Caco-2 (cell line): ENCODE measurements around the gene DNAJC3. TPM values are rescaled to one million over a fixed set of nuclear protein-coding genes. Genes with fewer than 3 reads are reported as not detected.

Source experiments
- BruUV-seq: library from RNA; stranded (reverse); fragments of 400-500 nt; replicated peaks from 2 replicates; lab custom pipeline; 2021; lab: Mats Ljungman, UMichigan
- CTCF ChIA-PET: fragments of 300-600 bp; sonication (Branson Sonifier 250); formaldehyde crosslinking; loops from one replicate; lab custom pipeline; 2022; ENCODE audit warnings: antibody characterized with exemption; lab: Charles Lee
- POLR2A ChIA-PET: fragments of 300-600 bp; sonication (Branson Sonifier 250); formaldehyde crosslinking; loops from one replicate; lab custom pipeline; 2022; ENCODE audit warnings: antibody characterized with exemption; lab: Charles Lee
- DNase-seq, 2 experiments: peaks; one replicate each; pipeline versions ENCODE4 v3.0.0 to v3.0.0-alpha.2; 2020 to 2022
- H3K27me3 ChIP-seq: replicated peaks from 2 replicates; pipeline ENCODE4 v1.6.0; 2011; ENCODE audit warnings: low read length; ENCODE audit not compliant: control insufficient read depth, insufficient read depth
- H3K36me3 ChIP-seq: 2 replicates; pipeline ENCODE4 v1.5.1; 2011; ENCODE audit warnings: low read length; ENCODE audit not compliant: control insufficient read depth, insufficient read depth
- H3K4me1 ChIP-seq: fragments of 250-450 bp; sonication (Bioruptor Pico); 2 replicates; pipeline ENCODE4 v1.5.1; 2020; ENCODE audit warnings: mild to moderate bottlenecking
- H3K4me3 ChIP-seq: 2 replicates; pipeline ENCODE4 v1.5.1; 2011; ENCODE audit warnings: low read depth, mild to moderate bottlenecking, control low read depth, low read length
- H3K9me3 ChIP-seq: fragments of 250-450 bp; sonication (Bioruptor Pico); 2 replicates; pipeline ENCODE4 v1.5.1; 2020; ENCODE audit warnings: mild to moderate bottlenecking, moderate library complexity
- H3K27ac Mint-ChIP-seq: one replicate; pipeline ENCODE4 v1.8.0; 2022; ENCODE audit warnings: mixed read lengths; ENCODE audit not compliant: unreplicated experiment
- H3K27me3 Mint-ChIP-seq: one replicate; pipeline ENCODE4 v1.8.0; 2022; ENCODE audit warnings: mixed read lengths; ENCODE audit not compliant: insufficient read depth, unreplicated experiment
- H3K36me3 Mint-ChIP-seq: one replicate; pipeline ENCODE4 v1.8.0; 2022; ENCODE audit warnings: mild to moderate bottlenecking, mixed read lengths; ENCODE audit not compliant: insufficient read depth, unreplicated experiment
- H3K4me1 Mint-ChIP-seq: one replicate; pipeline ENCODE4 v1.8.0; 2022; ENCODE audit warnings: low read depth, mixed read lengths; ENCODE audit not compliant: unreplicated experiment
- H3K4me3 Mint-ChIP-seq: one replicate; pipeline ENCODE4 v1.8.0; 2022; ENCODE audit warnings: mild to moderate bottlenecking, moderate library complexity, mixed read lengths; ENCODE audit not compliant: unreplicated experiment
- H3K9me3 Mint-ChIP-seq: one replicate; pipeline ENCODE4 v1.8.0; 2022; ENCODE audit warnings: mixed read lengths; ENCODE audit not compliant: unreplicated experiment
- intact Hi-C: fragments of 100-400 bp; cut with micrococcal nuclease; formaldehyde crosslinking; loops from one replicate; pipeline ENCODE4 v1.10.0; 2022; ENCODE audit not compliant: unreplicated experiment
- total RNA-seq: library from RNA; stranded (reverse); gene quantifications from 2 replicates; pipeline ENCODE4 v1.2.3, GENCODE V29; 2022
- TF ChIP-seq, protein P1 (sequence below), 2 experiments: fragments of 200-600 bp in 1 of 2; IDR thresholded peaks; 1 replicate in 1 of 2; 2 replicates in 1 of 2; pipeline versions ENCODE4 v1.5.1 to v1.8.0; 2011 to 2022; ENCODE audit warnings: antibody characterized with exemption in 1 of 2, control low read depth in 1 of 2, inconsistent platforms in 1 of 2, low read depth in 1 of 2, low read length in 1 of 2, mild to moderate bottlenecking in 1 of 2, moderate library complexity in 1 of 2; ENCODE audit not compliant: insufficient read depth in 1 of 2, severe bottlenecking in 1 of 2, unreplicated experiment in 1 of 2

Gene DNAJC3
- total RNA-seq, 1 experiment from 2014 or later = 36.8 TPM

- H3K27ac Mint-ChIP-seq = no peak overlapping the region
- H3K9me3 Mint-ChIP-seq = peaks cover 26% of the 10 kb centered on the region
- Histone ChIP-seq H3K4me3 (no peak overlapping the region), H3K4me1 (peaks cover 2% of the 10 kb centered on the region), H3K36me3 (no peaks in the 10 kb centered on the region; the same call in 1 of the 2 replicates), H3K9me3 (0 out of 2 replicates have a peak, but pooled peaks cover 5% of the 10 kb centered on the region), H3K27me3 (no peaks in the 10 kb centered on the region)
- H3K4me1 Mint-ChIP-seq = no peaks in the 10 kb centered on the region
- DNase-seq = no peak
- no peak overlapping the region for H3K4me3 Mint-ChIP-seq
- ChIA-PET CTCF (no interaction called here), POLR2A (no interaction called here)
- H3K36me3 Mint-ChIP-seq = peaks cover 17% of the 10 kb centered on the region
- TF ChIP-seq, protein P1, sequence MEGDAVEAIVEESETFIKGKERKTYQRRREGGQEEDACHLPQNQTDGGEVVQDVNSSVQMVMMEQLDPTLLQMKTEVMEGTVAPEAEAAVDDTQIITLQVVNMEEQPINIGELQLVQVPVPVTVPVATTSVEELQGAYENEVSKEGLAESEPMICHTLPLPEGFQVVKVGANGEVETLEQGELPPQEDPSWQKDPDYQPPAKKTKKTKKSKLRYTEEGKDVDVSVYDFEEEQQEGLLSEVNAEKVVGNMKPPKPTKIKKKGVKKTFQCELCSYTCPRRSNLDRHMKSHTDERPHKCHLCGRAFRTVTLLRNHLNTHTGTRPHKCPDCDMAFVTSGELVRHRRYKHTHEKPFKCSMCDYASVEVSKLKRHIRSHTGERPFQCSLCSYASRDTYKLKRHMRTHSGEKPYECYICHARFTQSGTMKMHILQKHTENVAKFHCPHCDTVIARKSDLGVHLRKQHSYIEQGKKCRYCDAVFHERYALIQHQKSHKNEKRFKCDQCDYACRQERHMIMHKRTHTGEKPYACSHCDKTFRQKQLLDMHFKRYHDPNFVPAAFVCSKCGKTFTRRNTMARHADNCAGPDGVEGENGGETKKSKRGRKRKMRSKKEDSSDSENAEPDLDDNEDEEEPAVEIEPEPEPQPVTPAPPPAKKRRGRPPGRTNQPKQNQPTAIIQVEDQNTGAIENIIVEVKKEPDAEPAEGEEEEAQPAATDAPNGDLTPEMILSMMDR (IDR thresholded peaks at IDR 0.05; ENCODE audit: insufficient read depth in 1 of 2, low read depth in 1 of 2, low read length in 1 of 2, severe bottlenecking in 1 of 2, unreplicated experiment in 1 of 2) = no peak
- BruUV-seq = no TSS peak
- H3K27me3 Mint-ChIP-seq = no peaks in the 10 kb centered on the region
- intact Hi-C loops = no loop called here
These were observed 132.5 kb downstream of the DNAJC3 start for GRCh38 chr13:95809429-95809828.

GRCh38 chr13:95813139-95813538, 136.2 kb downstream of the DNAJC3 start:
- no peak overlapping the region for H3K4me3 Mint-ChIP-seq
- H3K4me1 Mint-ChIP-seq = no peaks in the 10 kb centered on the region
- Histone ChIP-seq H3K4me1 (peaks cover 7% of the 10 kb centered on the region), H3K27me3 (no peaks in the 10 kb centered on the region), H3K4me3 (no peak overlapping the region), H3K36me3 (no peaks in the 10 kb centered on the region; the same call in 1 of the 2 replicates), H3K9me3 (0 out of 2 replicates have a peak, but pooled peaks cover 7% of the 10 kb centered on the region)
- BruUV-seq = no TSS peak
- TF ChIP-seq, protein P1 (IDR thresholded peaks at IDR 0.05; ENCODE audit: insufficient read depth in 1 of 2, low read depth in 1 of 2, low read length in 1 of 2, severe bottlenecking in 1 of 2, unreplicated experiment in 1 of 2) = no peak
- ChIA-PET POLR2A (no interaction called here), CTCF (no interaction called here)
- DNase-seq = no peak
- intact Hi-C loops = no loop called here
- H3K9me3 Mint-ChIP-seq = peaks cover 21% of the 10 kb centered on the region
- peaks cover 9% of the 10 kb centered on the region for H3K36me3 Mint-ChIP-seq
- H3K27me3 Mint-ChIP-seq = no peaks in the 10 kb centered on the region
- no peak overlapping the region for H3K27ac Mint-ChIP-seq

GRCh38 chr13:95814495-95814894, 137.6 kb downstream of the DNAJC3 start:
- intact Hi-C loops = no loop called here
- no TSS peak for BruUV-seq
- H3K4me1 ChIP-seq = peaks cover 7% of the 10 kb centered on the region
- H3K36me3 Mint-ChIP-seq = peaks cover 7% of the 10 kb centered on the region
- ChIA-PET POLR2A (interaction anchor here (0.6 kb wide), 1 partner anchor 1410 kb away, joined by 4 read pairs; no protein-coding TSS in a partner anchor), CTCF (no interaction called here)
- H3K36me3 ChIP-seq = no peaks in the 10 kb centered on the region; the same call in 1 of the 2 replicates
- no peak overlapping the region for H3K4me3 ChIP-seq
- no peak for DNase-seq
- TF ChIP-seq, protein P1 (IDR thresholded peaks at IDR 0.05; ENCODE audit: insufficient read depth in 1 of 2, low read depth in 1 of 2, low read length in 1 of 2, severe bottlenecking in 1 of 2, unreplicated experiment in 1 of 2) = no peak
- H3K9me3 Mint-ChIP-seq = peaks cover 21% of the 10 kb centered on the region
- no peaks in the 10 kb centered on the region for H3K27me3 Mint-ChIP-seq
- no peaks in the 10 kb centered on the region for H3K4me1 Mint-ChIP-seq
- no peak overlapping the region for H3K4me3 Mint-ChIP-seq
- no peaks in the 10 kb centered on the region for H3K27me3 ChIP-seq
- no peak overlapping the region for H3K27ac Mint-ChIP-seq
- 0 out of 2 replicates have a peak, but pooled peaks cover 7% of the 10 kb centered on the region for H3K9me3 ChIP-seq
